Measurements from ENCODE around the gene BICD1. TPM values are rescaled to one million over a fixed set of nuclear protein-coding genes. Genes with fewer than 3 reads are reported as not detected.

Gene BICD1
- total and polyA plus RNA-seq, 2 donors from 2014 or later: 3.8 to 36.7 TPM

DNA sequence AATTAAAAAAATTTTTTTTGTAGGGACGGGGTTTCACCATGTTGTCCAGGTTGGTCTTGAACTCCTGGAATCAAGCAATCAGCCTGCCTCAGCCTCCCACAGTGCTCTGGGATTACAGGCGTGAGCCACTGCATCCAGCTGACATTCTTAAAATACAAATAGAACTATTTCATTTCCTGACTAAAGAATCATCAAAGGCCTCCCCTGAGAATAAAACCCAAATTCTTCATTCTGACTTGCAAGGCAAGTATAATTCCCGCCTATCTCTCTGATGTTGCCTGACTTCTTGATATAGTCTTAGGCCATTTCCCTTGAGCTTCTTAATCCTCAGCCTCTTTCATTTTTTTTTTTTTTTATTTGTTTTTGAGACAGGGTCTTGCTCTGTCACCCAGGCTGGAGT, 4.4 kb upstream of the BICD1 start:
- DNase-seq (no peak), FAIRE-seq (no peak)
- H3K9ac ChIP-seq (ENCODE audit: low read length in 3 of 3): no peak overlapping the region
- no peaks in the 10 kb centered on the region for H3K9me3 ChIP-seq (ENCODE audit: control insufficient read depth in 2 of 3, insufficient read depth in 1 of 3, low read length in 3 of 3)
- H3K27me3 ChIP-seq (ENCODE audit: control insufficient read depth, insufficient read depth, low read length): no peaks in the 10 kb centered on the region
- H3K36me3 ChIP-seq (ENCODE audit: control insufficient read depth in 2 of 3, insufficient read depth in 3 of 3, low read length in 3 of 3): no peaks in the 10 kb centered on the region
- no peak overlapping the region for H3K4me3 ChIP-seq (ENCODE audit: low read length in 3 of 3)
- TF ChIP-seq, protein P1, sequence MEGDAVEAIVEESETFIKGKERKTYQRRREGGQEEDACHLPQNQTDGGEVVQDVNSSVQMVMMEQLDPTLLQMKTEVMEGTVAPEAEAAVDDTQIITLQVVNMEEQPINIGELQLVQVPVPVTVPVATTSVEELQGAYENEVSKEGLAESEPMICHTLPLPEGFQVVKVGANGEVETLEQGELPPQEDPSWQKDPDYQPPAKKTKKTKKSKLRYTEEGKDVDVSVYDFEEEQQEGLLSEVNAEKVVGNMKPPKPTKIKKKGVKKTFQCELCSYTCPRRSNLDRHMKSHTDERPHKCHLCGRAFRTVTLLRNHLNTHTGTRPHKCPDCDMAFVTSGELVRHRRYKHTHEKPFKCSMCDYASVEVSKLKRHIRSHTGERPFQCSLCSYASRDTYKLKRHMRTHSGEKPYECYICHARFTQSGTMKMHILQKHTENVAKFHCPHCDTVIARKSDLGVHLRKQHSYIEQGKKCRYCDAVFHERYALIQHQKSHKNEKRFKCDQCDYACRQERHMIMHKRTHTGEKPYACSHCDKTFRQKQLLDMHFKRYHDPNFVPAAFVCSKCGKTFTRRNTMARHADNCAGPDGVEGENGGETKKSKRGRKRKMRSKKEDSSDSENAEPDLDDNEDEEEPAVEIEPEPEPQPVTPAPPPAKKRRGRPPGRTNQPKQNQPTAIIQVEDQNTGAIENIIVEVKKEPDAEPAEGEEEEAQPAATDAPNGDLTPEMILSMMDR (IDR thresholded peaks at IDR 0.05; ENCODE audit: borderline replicate concordance, extremely low read depth, insufficient read depth): no peak
- intact Hi-C loops (cut with DNase I): no loop called here
- no peaks in the 10 kb centered on the region for H3K4me1 ChIP-seq (ENCODE audit: control insufficient read depth in 2 of 3, insufficient read depth in 2 of 3, low read depth in 1 of 3, low read length in 3 of 3)
- H3K27ac ChIP-seq (ENCODE audit: low read depth in 2 of 2, low read length in 2 of 2): no peak overlapping the region

DNA sequence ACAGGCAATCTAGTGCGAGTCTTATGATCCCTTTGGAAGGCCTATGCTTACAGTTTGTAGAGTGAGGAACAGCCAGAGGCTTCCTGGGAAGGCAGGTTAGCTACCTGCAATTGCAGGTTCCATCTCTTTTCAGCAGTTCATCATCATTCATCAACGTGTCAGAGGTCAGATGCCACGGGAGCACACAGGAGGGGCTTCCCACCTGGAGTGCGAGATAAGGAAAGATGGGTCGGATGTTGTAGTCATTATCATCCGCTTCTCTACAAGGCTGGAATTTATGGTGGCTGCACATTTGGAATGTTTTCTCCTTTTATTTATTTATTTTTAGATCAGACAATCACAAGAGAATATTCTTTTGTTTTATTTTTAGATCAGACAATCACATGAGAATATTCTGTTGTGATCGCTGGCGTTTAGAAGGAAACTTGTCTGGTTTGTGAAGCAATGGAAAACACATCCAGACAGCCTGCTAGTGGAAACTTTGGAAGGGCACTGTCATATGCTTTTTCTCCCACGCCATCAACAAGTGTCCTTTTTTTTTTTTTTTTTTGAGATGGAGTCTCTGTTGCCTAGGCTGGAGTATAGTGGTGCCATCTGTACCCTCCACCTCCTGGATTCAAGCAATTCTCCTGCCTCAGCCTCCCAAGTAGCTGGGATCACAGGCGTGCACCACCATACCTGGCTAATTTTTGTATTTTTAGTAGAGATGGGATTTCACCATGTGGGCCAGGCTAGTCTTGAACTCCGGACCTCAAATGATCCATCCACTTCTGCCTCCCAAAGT, 1.9 kb upstream of the BICD1 start:
- TF ChIP-seq, protein P1 (IDR thresholded peaks at IDR 0.05; ENCODE audit: borderline replicate concordance, extremely low read depth, insufficient read depth): no peak
- Histone ChIP-seq H3K9me3 (ENCODE audit: control insufficient read depth in 2 of 3, insufficient read depth in 1 of 3, low read length in 3 of 3) (no peaks in the 10 kb centered on the region), H3K27me3 (ENCODE audit: control insufficient read depth, insufficient read depth, low read length) (no peaks in the 10 kb centered on the region), H3K9ac (ENCODE audit: low read length in 3 of 3) (no peak overlapping the region), H3K27ac (ENCODE audit: low read depth in 2 of 2, low read length in 2 of 2) (no peak overlapping the region), H3K36me3 (ENCODE audit: control insufficient read depth in 2 of 3, insufficient read depth in 3 of 3, low read length in 3 of 3) (no peaks in the 10 kb centered on the region), H3K4me1 (ENCODE audit: control insufficient read depth in 2 of 3, insufficient read depth in 2 of 3, low read depth in 1 of 3, low read length in 3 of 3) (peaks cover 0 to 6% (median 0%) of the 10 kb centered on the region in 3 donors), H3K4me3 (ENCODE audit: low read length in 3 of 3) (no peak overlapping the region)
- DNase-seq (peak in 1 of 5 donors; percentile 31), FAIRE-seq (no peak)
- intact Hi-C loops (cut with DNase I): no loop called here

DNA sequence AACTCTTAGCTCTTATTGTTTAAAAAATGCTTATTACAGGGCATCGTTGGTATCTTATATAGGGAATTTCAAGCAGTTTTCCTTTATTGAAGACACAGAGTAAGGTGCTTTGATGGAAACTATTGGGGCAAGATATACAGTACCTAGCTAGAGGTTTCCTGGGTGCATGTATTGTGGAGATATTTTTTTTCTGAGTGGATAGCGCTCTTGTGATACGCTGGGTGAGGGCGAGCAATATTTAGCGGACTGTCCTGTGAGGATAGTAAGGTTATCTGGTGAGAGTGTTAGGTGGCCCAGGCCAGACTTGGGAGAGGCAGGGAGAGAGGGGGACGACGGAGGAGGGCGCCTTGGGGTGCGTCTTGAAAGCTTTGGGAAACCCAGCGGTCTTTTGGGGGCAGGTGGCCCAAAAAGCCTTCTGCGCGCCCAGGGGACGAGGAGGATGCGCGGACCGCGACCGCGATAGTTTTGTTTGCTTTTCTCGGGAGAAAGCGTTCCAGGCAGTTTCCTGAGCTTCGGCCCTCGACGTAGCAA, 596 bp upstream of the BICD1 start:
- peak overlapping the region in 1 of 3 donors; percentile 12 for H3K9ac ChIP-seq (ENCODE audit: low read length in 3 of 3)
- TF ChIP-seq, protein P1 (IDR thresholded peaks at IDR 0.05; ENCODE audit: borderline replicate concordance, extremely low read depth, insufficient read depth): no peak
- no peaks in the 10 kb centered on the region for H3K27me3 ChIP-seq (ENCODE audit: control insufficient read depth, insufficient read depth, low read length)
- peak overlapping the region in 1 of 2 donors; percentile 70 for H3K27ac ChIP-seq (ENCODE audit: low read depth in 2 of 2, low read length in 2 of 2)
- peaks cover 0 to 6% (median 0%) of the 10 kb centered on the region in 3 donors for H3K4me1 ChIP-seq (ENCODE audit: control insufficient read depth in 2 of 3, insufficient read depth in 2 of 3, low read depth in 1 of 3, low read length in 3 of 3)
- FAIRE-seq (no peak), DNase-seq (no peak)
- H3K9me3 ChIP-seq (ENCODE audit: control insufficient read depth in 2 of 3, insufficient read depth in 1 of 3, low read length in 3 of 3): no peaks in the 10 kb centered on the region
- peak overlapping the region; percentile 0 to 80 (median 66) for H3K4me3 ChIP-seq (ENCODE audit: low read length in 3 of 3)
- H3K36me3 ChIP-seq (ENCODE audit: control insufficient read depth in 2 of 3, insufficient read depth in 3 of 3, low read length in 3 of 3): no peaks in the 10 kb centered on the region
- intact Hi-C loops (cut with DNase I): no loop called here
